Panc1 (cell line): ENCODE results near the gene HOXD11.

ENCODE experiments used
- CTCF ChIP-seq: fragments of 450-650 bp; IDR thresholded peaks from 2 replicates; pipeline ENCODE4 v1.5.1; 2017; ENCODE audit warnings: mild to moderate bottlenecking
- POLR2AphosphoS5 ChIP-seq: IDR thresholded peaks from 2 replicates; pipeline ENCODE4 v1.6.1; 2012; ENCODE audit warnings: mild to moderate bottlenecking, low read depth, low read length, moderate library complexity
- REST ChIP-seq, 2 experiments: IDR thresholded peaks; 2 replicates each; pipeline ENCODE4 v1.6.1; 2011 to 2012; ENCODE audit warnings: low read depth in 2 of 2, control low read depth in 1 of 2, low read length in 1 of 2, mild to moderate bottlenecking in 1 of 2, moderate library complexity in 1 of 2; ENCODE audit not compliant: insufficient read depth in 1 of 2
- SIN3A ChIP-seq: IDR thresholded peaks from 2 replicates; pipeline ENCODE4 v1.6.1; 2012; ENCODE audit warnings: low read depth, mild to moderate bottlenecking, low read length, moderate library complexity, borderline replicate concordance; ENCODE audit not compliant: insufficient read depth
- TCF7L2 ChIP-seq: IDR thresholded peaks from 2 replicates; pipeline ENCODE4 v1.6.1; 2011; ENCODE audit warnings: mild to moderate bottlenecking, low read depth, low read length, inconsistent platforms

DNA sequence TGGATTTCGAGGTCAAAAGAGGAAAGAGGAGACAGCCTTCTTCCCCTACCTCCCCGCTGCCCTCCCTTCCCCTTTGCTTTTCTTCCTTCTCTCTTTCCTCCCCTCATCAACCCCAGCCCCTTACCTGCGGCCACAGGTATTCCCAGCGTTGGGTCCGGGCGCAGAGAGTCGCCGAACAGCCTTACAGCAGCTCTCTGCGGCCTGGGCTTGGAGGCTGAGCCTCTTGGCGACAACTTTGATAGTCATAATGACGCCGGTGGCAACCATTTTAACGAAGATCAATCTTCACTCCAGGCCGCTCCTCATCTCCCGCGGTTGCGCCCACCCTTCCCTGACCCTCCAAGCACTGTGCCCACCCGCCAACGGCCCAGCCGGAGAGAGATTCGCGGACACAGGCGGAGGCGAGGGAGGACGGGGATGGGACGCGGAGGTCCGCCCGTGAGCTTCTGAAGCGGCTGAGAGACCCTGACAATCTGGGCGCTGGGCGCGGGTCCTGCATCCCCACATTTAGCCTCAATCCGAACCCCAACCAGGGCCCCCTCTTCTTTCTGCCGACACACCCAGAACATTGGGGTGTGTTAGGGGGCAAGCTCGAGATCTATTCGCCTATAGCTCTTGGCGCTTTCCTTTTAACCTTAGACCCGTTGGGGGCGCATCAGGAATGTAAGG, 21.8 kb upstream of the HOXD11 start:
- TF ChIP-seq CTCF = no peak
- TF ChIP-seq SIN3A = no peak
- no peak for TF ChIP-seq POLR2AphosphoS5
- no peak for TF ChIP-seq TCF7L2
- no peak for TF ChIP-seq REST (IDR thresholded peaks at IDR 0.05; ENCODE audit: insufficient read depth in 1 of 2, low read depth in 2 of 2, low read length in 1 of 2)
